ENCODE results near the gene SKOR1.

The SKOR1 gene

DNA sequence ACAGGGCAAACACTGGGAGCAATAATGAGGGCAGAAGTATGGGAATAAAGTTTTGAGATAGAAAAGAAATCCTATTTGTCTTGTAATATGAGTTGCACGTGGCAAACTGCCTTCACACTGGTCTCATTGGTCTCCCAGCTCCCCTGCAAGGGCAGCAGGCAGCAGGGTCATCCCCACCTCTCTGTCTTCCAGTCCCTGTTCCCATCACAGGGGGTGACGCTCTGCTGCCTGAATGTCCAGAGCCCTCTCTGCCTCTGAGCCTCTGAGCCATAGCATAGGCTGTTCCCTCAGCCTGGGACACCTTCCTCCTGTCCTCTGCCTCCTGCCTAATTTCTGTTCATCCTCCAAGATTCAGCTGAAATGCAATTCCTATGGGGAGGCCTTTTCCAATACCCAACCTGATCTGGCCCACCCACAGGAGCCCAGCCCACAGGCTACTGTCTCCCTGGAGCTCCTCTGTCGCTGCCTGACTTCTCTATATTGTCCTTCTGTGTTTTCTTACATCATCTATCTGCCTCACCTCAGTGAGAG lies 12.1 kb upstream of the SKOR1 start:
- no peak for DNase-seq (ENCODE audit: low read depth, low spot score)
- ChIA-PET CTCF (no interaction called here), POLR2A (no interaction called here)
- no peak overlapping the region for H3K4me3 ChIP-seq (ENCODE audit: low read depth, low read length)
- TF ChIP-seq CTCF (IDR thresholded peaks at IDR 0.05; ENCODE audit: insufficient read depth, low read length, missing control alignments): no peak

GRCh38 chr15:67815036-67815592 lies 10.2 kb upstream of the SKOR1 start:
- H3K4me3 ChIP-seq (ENCODE audit: low read depth, low read length): no peak overlapping the region
- no peak for DNase-seq (ENCODE audit: low read depth, low spot score)
- no peak for TF ChIP-seq CTCF (IDR thresholded peaks at IDR 0.05; ENCODE audit: insufficient read depth, low read length, missing control alignments)
- ChIA-PET CTCF (interaction anchor here (0.8 to 1.4 kb wide), 2 partner anchors 8 to 358 kb away, joined by 3 to 4 read pairs; no protein-coding TSS in a partner anchor), POLR2A (no interaction called here)

DNA sequence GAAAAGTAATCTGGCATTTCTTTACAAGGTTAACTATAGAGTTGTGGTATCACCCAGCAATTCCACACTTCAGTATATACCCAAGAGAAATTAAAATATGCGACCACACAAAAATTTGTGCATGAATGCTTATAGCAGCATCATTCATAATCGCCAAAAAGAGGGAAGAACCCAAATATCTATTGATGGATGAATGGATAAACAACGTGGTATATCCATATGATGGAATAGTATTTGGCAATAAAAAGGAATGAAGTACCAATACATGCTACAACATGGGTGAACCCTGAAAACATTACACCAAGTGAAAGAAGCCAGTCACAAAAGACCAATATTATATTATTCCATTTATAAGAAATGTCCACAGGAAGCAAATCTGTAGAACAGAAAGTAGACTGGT lies 8.6 kb upstream of the SKOR1 start:
- H3K4me3 ChIP-seq (ENCODE audit: low read depth, low read length): no peak overlapping the region
- no peak for DNase-seq (ENCODE audit: low read depth, low spot score)
- ChIA-PET CTCF (no interaction called here), POLR2A (no interaction called here)
- no peak for TF ChIP-seq CTCF (IDR thresholded peaks at IDR 0.05; ENCODE audit: insufficient read depth, low read length, missing control alignments)

DNA sequence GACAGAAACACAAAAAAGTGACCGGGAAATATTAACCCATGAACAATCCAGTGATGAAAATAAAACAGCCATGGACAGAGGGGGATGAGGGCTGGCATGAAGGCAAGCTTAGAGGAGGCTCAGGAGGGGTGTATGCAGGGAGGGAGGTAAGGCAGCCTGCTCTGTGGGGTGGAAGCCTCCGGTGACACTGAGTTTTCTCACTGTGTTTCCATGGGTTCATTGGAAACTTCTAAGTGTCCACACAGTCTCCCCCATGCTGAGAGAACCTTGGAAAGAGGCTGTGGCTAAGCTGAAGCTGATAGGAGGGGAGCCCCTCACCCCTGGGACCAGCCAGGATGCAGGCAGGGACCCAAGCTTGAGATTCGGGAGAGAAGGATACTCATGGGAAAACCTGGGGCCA lies 6.8 kb upstream of the SKOR1 start:
- no peak for DNase-seq (ENCODE audit: low read depth, low spot score)
- H3K4me3 ChIP-seq (ENCODE audit: low read depth, low read length): no peak overlapping the region
- ChIA-PET CTCF (no interaction called here), POLR2A (no interaction called here)
- no peak for TF ChIP-seq CTCF (IDR thresholded peaks at IDR 0.05; ENCODE audit: insufficient read depth, low read length, missing control alignments)

- no peak overlapping the region for H3K4me3 ChIP-seq (ENCODE audit: low read depth, low read length)
- TF ChIP-seq CTCF (IDR thresholded peaks at IDR 0.05; ENCODE audit: insufficient read depth, low read length, missing control alignments): no peak
- no peak for DNase-seq (ENCODE audit: low read depth, low spot score)
- CTCF ChIA-PET: interaction anchor here (1.5 kb wide), 1 partner anchor 13 kb away, joined by 3 read pairs; no protein-coding TSS in a partner anchor
- POLR2A ChIA-PET: no interaction called here
Observed at GRCh38 chr15:67819636-67820035, 5.7 kb upstream of the SKOR1 start.

DNA sequence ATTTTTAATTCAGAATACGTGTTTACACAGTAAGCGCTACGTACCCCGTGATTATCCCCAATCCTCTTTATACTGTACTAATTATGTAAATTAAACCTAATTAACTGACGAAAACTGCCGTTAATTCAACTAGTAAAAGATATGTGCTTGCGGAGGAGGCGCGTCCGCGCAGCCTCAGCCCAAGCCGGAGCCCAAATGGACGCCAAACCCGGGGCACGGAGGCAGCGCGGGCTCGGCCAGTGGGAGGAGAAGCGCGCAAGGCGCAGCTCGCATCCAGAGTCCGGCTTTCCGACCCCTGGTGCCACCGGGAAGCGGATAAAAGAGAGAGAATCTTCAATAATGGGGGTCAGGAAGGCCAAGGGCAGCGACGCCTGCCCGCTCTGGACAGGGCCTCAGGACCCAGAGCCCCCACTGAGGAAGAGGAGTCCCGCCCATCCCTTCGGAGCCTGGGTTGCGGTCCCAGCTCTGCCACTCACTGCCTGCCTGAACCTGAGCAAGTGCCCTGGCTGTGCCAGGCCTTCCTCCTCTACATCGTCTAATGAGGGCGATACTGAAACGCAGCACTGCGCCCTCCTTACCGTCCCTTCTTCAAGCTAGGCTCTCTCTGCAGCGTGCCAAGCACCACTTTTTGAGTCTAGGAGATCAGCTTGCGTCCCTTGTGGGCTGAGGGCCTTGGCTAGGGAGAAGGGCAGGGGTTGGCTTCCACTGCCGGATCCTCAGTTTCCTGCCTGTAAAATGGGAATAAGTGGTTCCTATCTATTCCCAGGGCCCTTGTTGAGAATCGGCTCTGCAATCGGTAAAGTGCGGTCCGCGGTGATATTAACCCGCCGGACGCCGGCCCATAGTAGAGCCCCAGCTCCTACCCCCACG lies 5.0 kb upstream of the SKOR1 start:
- H3K4me3 ChIP-seq (ENCODE audit: low read depth, low read length): no peak overlapping the region
- DNase-seq (ENCODE audit: low read depth, low spot score): no peak
- TF ChIP-seq CTCF (IDR thresholded peaks at IDR 0.05; ENCODE audit: insufficient read depth, low read length, missing control alignments): no peak
- POLR2A ChIA-PET: no interaction called here
- CTCF ChIA-PET: interaction anchor here (1.5 kb wide), 1 partner anchor 12 kb away, joined by 3 read pairs; no protein-coding TSS in a partner anchor
